Smooth muscle cell (in vitro differentiated cells): ENCODE results near the gene KRT36. TPM values are rescaled to one million over a fixed set of nuclear protein-coding genes. Genes with fewer than 3 reads are reported as not detected.

Experiments
- DNase-seq: peaks from one replicate; lab custom pipeline; 2025; ENCODE audit not compliant: unreplicated experiment; lab: John Stamatoyannopoulos, UW
- H2AFZ ChIP-seq: fragments of 200-600 bp; sonication (generic); 2 replicates; pipeline ENCODE4 v1.6.0; 2016; ENCODE audit warnings: antibody characterized with exemption, low read depth, mild to moderate bottlenecking
- H3F3A ChIP-seq: fragments of 200-600 bp; sonication (generic); 2 replicates; pipeline ENCODE4 v1.6.0; 2017; ENCODE audit warnings: antibody characterized with exemption, low read depth
- H3K27ac ChIP-seq: fragments of 200-600 bp; sonication (generic); 2 replicates; pipeline ENCODE4 v1.5.1; 2016; ENCODE audit warnings: low read depth, mild to moderate bottlenecking
- H3K27me3 ChIP-seq: fragments of 200-600 bp; sonication (generic); 2 replicates; pipeline ENCODE4 v1.6.1; 2016; ENCODE audit warnings: low read depth, mild to moderate bottlenecking
- H3K36me3 ChIP-seq: fragments of 200-600 bp; sonication (generic); 2 replicates; pipeline ENCODE4 v1.5.1; 2016; ENCODE audit warnings: low read depth
- H3K4me1 ChIP-seq: fragments of 200-600 bp; sonication (generic); 2 replicates; pipeline ENCODE4 v1.5.1; 2016; ENCODE audit warnings: low read depth
- H3K4me2 ChIP-seq: fragments of 200-600 bp; sonication (generic); 2 replicates; pipeline ENCODE4 v1.6.0; 2016; ENCODE audit warnings: mild to moderate bottlenecking
- H3K4me3 ChIP-seq: fragments of 200-600 bp; sonication (generic); 2 replicates; pipeline ENCODE4 v1.5.1; 2016; ENCODE audit warnings: mild to moderate bottlenecking
- H3K79me2 ChIP-seq: fragments of 200-600 bp; sonication (generic); 2 replicates; pipeline ENCODE4 v1.6.0; 2016; ENCODE audit warnings: low read depth, mild to moderate bottlenecking
- H3K9ac ChIP-seq: fragments of 200-600 bp; sonication (generic); 2 replicates; pipeline ENCODE4 v1.6.0; 2016; ENCODE audit warnings: low read depth
- H3K9me3 ChIP-seq: fragments of 200-600 bp; sonication (generic); replicated peaks from 2 replicates; pipeline ENCODE4 v1.5.1; 2016; ENCODE audit warnings: low read depth
- H4K20me1 ChIP-seq: fragments of 200-600 bp; sonication (generic); 2 replicates; pipeline ENCODE4 v1.6.0; 2016; ENCODE audit warnings: low read depth
- CTCF ChIP-seq: fragments of 200-600 bp; sonication (generic); IDR thresholded peaks from 2 replicates; pipeline ENCODE4 v1.5.1; 2017; ENCODE audit warnings: borderline replicate concordance, mild to moderate bottlenecking, antibody characterized with exemption; ENCODE audit not compliant: insufficient read depth, poor library complexity, severe bottlenecking
- WGBS: methylation state at CpG from one replicate; pipeline ENCODE4 v1.1.7; 2016; ENCODE audit warnings: low lambda C conversion rate; 5-methylcytosine and 5-hydroxymethylcytosine counted together
- polyA plus RNA-seq: library from polyadenylated mRNA; unstranded; fragments of >200 nt; fragmentation: Nextera tagmentation; extraction: Ambion mirVana; gene quantifications from 2 replicates; pipeline ENCODE4 v1.2.1, GENCODE V29; 2016
- total RNA-seq: library from RNA; depleted of rRNA; stranded (reverse); fragments of >200 nt; gene quantifications from 2 replicates; pipeline ENCODE4 v1.2.3, GENCODE V29; 2014

The KRT36 gene
- total and polyA plus RNA-seq, 2 experiments from 2014 or later: 0.09 TPM; not detected in 1

DNA sequence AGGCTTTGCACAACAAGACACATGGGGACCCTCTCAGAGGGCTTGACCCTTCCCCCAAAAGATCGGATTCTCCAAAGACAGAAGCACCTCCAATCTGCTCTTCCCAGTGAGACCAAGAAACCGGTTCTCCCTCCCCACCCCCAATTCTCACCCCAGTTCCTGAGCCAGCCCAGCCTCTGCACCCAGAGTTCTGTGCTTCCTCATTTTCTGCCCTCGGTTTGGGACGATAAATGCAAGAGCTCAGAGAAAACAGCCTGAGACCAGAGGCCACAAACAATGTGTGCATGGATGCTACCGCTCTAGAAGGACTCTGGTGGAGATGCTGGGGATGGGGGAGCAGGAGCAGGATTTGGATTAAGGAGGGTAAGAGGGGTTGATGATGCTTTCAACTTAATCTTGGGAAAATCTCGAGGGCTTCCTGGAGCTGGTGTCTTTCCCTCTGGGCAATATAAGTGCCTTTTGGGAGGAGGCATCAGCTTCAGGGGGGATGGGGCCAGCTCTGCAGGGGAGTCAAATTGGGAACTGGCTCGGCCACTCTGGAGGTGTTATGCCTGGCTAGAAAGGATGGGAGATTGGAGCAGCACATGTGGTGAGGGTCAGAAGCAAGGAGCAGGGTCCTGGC, 22.9 kb upstream of the KRT36 start:
- Histone ChIP-seq H3K4me1 (no peaks in the 10 kb centered on the region), H3F3A (no peaks in the 10 kb centered on the region), H2AFZ (no peak overlapping the region), H3K36me3 (no peaks in the 10 kb centered on the region), H3K9ac (no peak overlapping the region), H3K4me2 (no peak overlapping the region), H3K79me2 (no peaks in the 10 kb centered on the region), H3K4me3 (no peak overlapping the region), H3K27ac (no peak overlapping the region), H3K9me3 (no peaks in the 10 kb centered on the region), H3K27me3 (no peaks in the 10 kb centered on the region), H4K20me1 (no peaks in the 10 kb centered on the region)
- DNase-seq: no peak
- TF ChIP-seq CTCF: no peak
- 79% methylated on average over 7 of the region's 7 CpGs for WGBS

DNA sequence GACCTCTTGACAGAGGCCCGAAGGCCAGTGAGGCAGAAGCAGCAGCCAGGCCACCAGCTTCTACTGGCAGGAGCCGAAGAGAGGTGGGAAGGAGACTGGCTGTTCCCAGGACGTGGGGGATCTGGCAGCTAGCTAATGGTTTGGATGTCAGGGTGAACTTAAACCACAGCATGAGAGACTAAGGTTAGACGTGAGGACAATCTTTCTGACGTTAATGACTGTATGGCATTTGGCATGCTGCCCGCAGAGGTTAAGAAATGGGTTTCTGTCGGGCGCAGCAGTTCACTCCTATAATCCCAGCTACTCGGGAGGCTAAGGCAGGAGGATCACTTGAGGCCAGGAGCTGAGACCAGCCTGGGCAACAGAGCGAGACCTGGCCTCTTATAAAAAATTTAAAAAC, 22.0 kb upstream of the KRT36 start:
- 94% methylated on average over 10 of the region's 10 CpGs for WGBS
- H3K9me3 ChIP-seq: no peaks in the 10 kb centered on the region
- H3K4me3 ChIP-seq: no peak overlapping the region
- H3K9ac ChIP-seq: no peak overlapping the region
- no peaks in the 10 kb centered on the region for H3K36me3 ChIP-seq
- H3K79me2 ChIP-seq: no peaks in the 10 kb centered on the region
- no peak for TF ChIP-seq CTCF
- no peaks in the 10 kb centered on the region for H4K20me1 ChIP-seq
- DNase-seq: no peak
- H3K4me2 ChIP-seq: no peak overlapping the region
- no peak overlapping the region for H2AFZ ChIP-seq
- no peak overlapping the region for H3K27ac ChIP-seq
- H3K27me3 ChIP-seq: no peaks in the 10 kb centered on the region
- H3F3A ChIP-seq: no peaks in the 10 kb centered on the region
- no peaks in the 10 kb centered on the region for H3K4me1 ChIP-seq

GRCh38 chr17:41511116-41511515, 21.4 kb upstream of the KRT36 start:
- 62% methylated on average over 4 of the region's 4 CpGs for WGBS
- no peaks in the 10 kb centered on the region for H3K36me3 ChIP-seq
- H4K20me1 ChIP-seq: no peaks in the 10 kb centered on the region
- H3K4me3 ChIP-seq: no peak overlapping the region
- H2AFZ ChIP-seq: no peak overlapping the region
- no peak overlapping the region for H3K4me2 ChIP-seq
- H3F3A ChIP-seq: no peaks in the 10 kb centered on the region
- H3K79me2 ChIP-seq: no peaks in the 10 kb centered on the region
- H3K27ac ChIP-seq: no peak overlapping the region
- no peak overlapping the region for H3K9ac ChIP-seq
- H3K27me3 ChIP-seq: no peaks in the 10 kb centered on the region
- no peak for DNase-seq
- H3K4me1 ChIP-seq: no peaks in the 10 kb centered on the region
- no peaks in the 10 kb centered on the region for H3K9me3 ChIP-seq
- TF ChIP-seq CTCF: no peak
